ENCODE measurements around the gene COL23A1.
A peak's percentile ranks its signal among the peaks of the same experiment; 100 is the strongest.

COL23A1 gene

DNA sequence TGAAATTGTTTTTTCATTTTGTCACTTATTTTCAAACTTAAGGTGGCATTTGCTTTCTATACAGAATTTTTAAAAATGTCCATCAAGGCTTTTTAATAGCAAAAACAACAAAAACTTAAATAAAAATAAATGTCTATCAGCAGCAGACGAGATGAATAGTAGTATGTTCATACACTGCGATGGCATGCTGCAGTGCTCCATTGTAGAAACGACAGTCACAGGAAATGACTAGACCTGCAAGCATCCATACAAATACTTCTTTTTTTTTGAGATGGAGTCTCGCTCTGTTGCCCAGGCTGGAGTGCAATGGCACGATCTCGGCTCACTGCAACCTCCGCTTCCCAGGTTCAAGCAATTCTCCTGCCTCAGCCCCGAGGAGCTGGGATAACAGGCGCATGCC is 41.4 kb downstream of the COL23A1 start:
- Mint-ChIP-seq H3K4me1 (peaks cover 49% of the 10 kb centered on the region), H3K27ac (no peak overlapping the region), H3K4me3 (no peak overlapping the region), H3K36me3 (ENCODE audit: low read depth) (no peaks in the 10 kb centered on the region), H3K9me3 (no peaks in the 10 kb centered on the region), H3K27me3 (ENCODE audit: low read depth, poor library complexity) (no peaks in the 10 kb centered on the region)
- no peak for TF ChIP-seq CTCF (IDR thresholded peaks at IDR 0.05)
- DNase-seq = no peak

DNA sequence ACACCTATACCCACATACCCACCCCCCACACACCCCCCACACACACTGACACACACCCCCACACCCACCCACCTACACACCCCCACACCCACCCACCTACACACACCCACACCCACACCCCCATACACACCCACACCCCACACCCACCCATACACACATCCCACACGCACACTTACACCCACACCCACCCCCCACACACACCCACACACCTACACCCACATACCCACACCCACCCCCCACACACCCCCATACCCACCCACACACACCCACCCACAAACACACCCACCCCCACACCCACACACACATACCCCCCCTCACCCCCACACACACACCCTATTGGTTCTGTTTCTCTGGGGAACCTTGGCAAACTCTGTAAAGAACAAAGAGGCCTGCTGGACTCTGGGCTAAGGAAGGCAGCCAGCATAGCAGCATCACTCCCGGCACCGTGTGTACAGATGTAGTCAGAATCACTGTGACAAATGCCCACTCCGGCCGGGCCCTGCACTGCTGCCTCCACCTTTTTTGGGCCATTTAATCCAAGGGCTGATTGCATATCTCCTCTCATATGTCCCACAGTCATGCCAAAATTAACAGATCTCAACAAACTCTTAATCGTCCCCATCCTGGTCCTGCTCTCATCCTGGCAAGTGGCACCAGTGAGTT is 42.3 kb downstream of the COL23A1 start:
- H3K27ac Mint-ChIP-seq = peak overlapping the region; percentile 30
- H3K4me3 Mint-ChIP-seq = no peak overlapping the region
- peaks cover 49% of the 10 kb centered on the region for H3K4me1 Mint-ChIP-seq
- DNase-seq = no peak
- H3K9me3 Mint-ChIP-seq = no peaks in the 10 kb centered on the region
- TF ChIP-seq CTCF (IDR thresholded peaks at IDR 0.05) = no peak
- H3K36me3 Mint-ChIP-seq (ENCODE audit: low read depth) = no peaks in the 10 kb centered on the region
- H3K27me3 Mint-ChIP-seq (ENCODE audit: low read depth, poor library complexity) = no peaks in the 10 kb centered on the region

DNA sequence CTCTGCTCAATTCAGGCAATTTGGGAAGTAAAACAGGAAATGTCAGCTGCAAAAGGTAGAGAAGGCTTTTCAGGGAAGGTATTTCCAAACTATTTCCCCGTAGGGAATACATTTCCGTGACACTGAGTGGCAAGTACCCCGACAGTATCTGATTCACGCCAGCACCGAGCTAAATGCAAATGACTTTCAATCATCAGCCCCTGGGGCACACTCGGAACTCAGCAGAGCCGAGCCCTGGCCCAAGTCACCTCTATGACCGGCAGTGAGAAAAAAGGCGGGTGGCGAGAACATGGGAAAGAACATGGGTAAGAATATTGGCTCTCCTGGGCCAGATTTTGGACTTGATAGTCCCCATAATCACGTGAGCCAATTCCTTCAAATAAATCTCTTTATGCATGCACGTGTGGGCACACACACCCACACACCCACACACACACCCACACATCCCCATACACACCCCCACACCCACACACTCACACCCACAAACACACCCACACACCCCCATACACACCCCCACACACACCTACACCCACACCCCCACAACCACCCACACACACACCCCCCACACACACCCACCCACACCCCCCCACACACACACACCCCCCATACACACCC is 43.0 kb downstream of the COL23A1 start:
- H3K36me3 Mint-ChIP-seq (ENCODE audit: low read depth) = no peaks in the 10 kb centered on the region
- no peaks in the 10 kb centered on the region for H3K9me3 Mint-ChIP-seq
- H3K27me3 Mint-ChIP-seq (ENCODE audit: low read depth, poor library complexity) = no peaks in the 10 kb centered on the region
- no peak overlapping the region for H3K27ac Mint-ChIP-seq
- no peak for TF ChIP-seq CTCF (IDR thresholded peaks at IDR 0.05)
- DNase-seq = no peak
- H3K4me3 Mint-ChIP-seq = no peak overlapping the region
- H3K4me1 Mint-ChIP-seq = peaks cover 55% of the 10 kb centered on the region

DNA sequence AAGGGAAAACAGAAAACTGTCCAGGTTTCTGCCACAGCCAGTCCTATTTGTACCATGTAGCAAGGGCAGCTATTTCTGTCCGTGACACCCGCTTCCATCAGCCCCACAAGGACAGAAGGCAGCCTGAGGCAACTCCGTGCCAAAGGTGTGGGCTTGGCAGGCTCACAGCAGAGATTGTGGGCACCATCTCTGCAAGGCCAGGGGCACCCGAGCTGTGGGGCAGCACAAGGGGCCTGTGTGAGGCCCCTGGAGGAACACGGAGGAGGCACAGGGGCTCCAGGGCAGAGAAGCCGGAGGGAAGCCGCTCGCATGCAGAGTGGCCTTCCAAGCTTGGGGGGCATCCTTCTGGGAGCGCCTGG is 43.5 kb downstream of the COL23A1 start:
- no peak for TF ChIP-seq CTCF (IDR thresholded peaks at IDR 0.05)
- no peak overlapping the region for H3K27ac Mint-ChIP-seq
- peaks cover 52% of the 10 kb centered on the region for H3K4me1 Mint-ChIP-seq
- H3K27me3 Mint-ChIP-seq (ENCODE audit: low read depth, poor library complexity) = no peaks in the 10 kb centered on the region
- H3K36me3 Mint-ChIP-seq (ENCODE audit: low read depth) = no peaks in the 10 kb centered on the region
- no peak overlapping the region for H3K4me3 Mint-ChIP-seq
- DNase-seq = no peak
- no peaks in the 10 kb centered on the region for H3K9me3 Mint-ChIP-seq

- Mint-ChIP-seq H3K4me1 (peaks cover 50% of the 10 kb centered on the region), H3K4me3 (no peak overlapping the region), H3K36me3 (ENCODE audit: low read depth) (no peaks in the 10 kb centered on the region), H3K9me3 (no peaks in the 10 kb centered on the region), H3K27me3 (ENCODE audit: low read depth, poor library complexity) (no peaks in the 10 kb centered on the region), H3K27ac (no peak overlapping the region)
- DNase-seq = no peak
- TF ChIP-seq CTCF (IDR thresholded peaks at IDR 0.05) = no peak
These were observed 44.1 kb downstream of the COL23A1 start for GRCh38 chr5:178545941-178546674.

All from nephron progenitor cell (in vitro differentiated cells).